H7 (cell line): ENCODE data around the gene PRKACG. TPM values are rescaled to one million over a fixed set of nuclear protein-coding genes. Genes with fewer than 3 reads are reported as not detected.
A peak's percentile ranks its signal among the peaks of the same experiment; 100 is the strongest.
"Not testable (repeated sequence)": the region's sequence is repeated elsewhere in the genome, so short reads cannot be mapped to it uniquely, and the experiment has no call there.

ENCODE experiments used
- DNase-seq: peaks from one replicate; pipeline ENCODE4 v3.0.0; 2012
- H3K27me3 ChIP-seq: 2 replicates; pipeline ENCODE4 v1.6.0; 2011; ENCODE audit warnings: mild to moderate bottlenecking, low read length; ENCODE audit not compliant: control insufficient read depth, insufficient read depth
- H3K36me3 ChIP-seq: replicated peaks from 2 replicates; pipeline ENCODE4 v1.5.1; 2011; ENCODE audit warnings: low read length; ENCODE audit not compliant: control insufficient read depth, insufficient read depth
- H3K4me3 ChIP-seq: 2 replicates; pipeline ENCODE4 v1.5.1; 2011; ENCODE audit warnings: low read depth, mild to moderate bottlenecking, control low read depth, low read length, moderate library complexity; ENCODE audit not compliant: insufficient read depth
- total RNA-seq: library from RNA; depleted of rRNA; stranded (reverse); fragments of >200 nt; shearing (Covaris generic); gene quantifications from 2 replicates; pipeline ENCODE4 v1.2.3, GENCODE V29; 2014; rRNA removed

Gene PRKACG
- total RNA-seq = not detected in 2 replicates

DNA sequence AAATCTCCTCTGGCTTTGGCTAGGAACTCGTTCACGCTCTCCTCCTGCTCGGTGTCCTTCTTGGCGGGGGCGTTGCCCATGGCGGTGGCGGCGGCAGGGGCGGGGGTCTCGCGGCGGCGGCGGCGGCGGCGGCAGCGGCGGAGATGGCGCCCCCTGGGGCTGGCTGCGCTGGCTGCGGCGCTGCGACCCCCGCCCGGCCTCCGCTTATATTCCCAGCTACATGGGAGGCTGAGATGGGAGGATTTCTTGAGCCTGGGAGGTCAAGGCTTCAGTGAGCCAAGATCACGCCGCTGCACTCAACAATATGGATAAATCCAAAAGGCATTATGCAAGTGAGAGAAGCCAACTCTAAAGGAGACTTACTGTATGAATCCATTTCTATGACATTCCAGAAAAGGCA lies at the start of gene PRKACG:
TSS of gene PRKACG (minus strand) at position 101 of the 400 bp plus-strand sequence. CDS start at position 80, 21 bp downstream.
- Histone ChIP-seq H3K27me3 (no peaks in the 10 kb centered on the region), H3K4me3 (no peak within 1 kb of the TSS), H3K36me3 (no peaks in the 10 kb centered on the region)
- no peak for DNase-seq

DNA sequence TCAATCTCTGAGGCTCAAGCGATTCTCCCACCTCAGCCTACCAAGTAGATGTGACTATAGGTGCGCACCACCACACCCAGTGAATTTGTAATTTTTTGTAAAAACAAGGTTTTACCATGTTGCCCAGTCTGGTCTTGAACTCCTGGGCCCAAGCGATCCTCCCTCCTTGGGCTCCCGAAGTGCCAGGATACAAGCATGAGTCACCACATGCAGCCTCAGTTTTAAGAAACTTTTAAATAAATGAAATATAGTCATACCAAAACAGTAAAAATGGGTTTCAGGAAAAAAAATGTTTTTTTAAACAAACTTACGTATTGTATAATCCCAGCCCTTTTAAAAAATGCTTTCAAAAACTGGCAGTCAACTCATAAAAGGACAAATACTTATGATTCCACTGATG lies 48.3 kb upstream of the PRKACG start:
- Histone ChIP-seq H3K36me3 (peaks cover 3% of the 10 kb centered on the region), H3K4me3 (no peak overlapping the region), H3K27me3 (no peaks in the 10 kb centered on the region)
- no peak for DNase-seq

DNA sequence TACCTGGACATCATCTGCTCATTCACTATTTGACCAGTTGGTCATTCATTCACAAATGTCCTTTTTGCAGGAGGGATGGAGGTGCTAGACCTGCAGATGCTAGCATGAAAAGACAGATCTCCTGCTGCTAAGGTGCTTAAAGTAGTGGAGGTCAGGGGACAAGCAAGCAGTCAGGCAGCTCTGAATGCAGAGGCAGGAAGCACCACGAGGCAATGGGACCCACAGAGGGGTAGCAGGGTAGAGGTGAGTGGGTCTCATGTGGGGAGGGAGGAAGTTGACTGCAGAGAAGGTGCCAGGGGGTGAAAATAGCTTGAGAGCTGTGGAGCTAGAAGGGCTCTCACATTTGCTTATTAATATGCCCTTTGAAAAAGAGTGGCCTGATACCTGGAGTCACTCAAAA lies 46.9 kb upstream of the PRKACG start:
- Histone ChIP-seq H3K36me3 (peaks cover 5% of the 10 kb centered on the region), H3K4me3 (no peak overlapping the region), H3K27me3 (no peaks in the 10 kb centered on the region)
- no peak for DNase-seq

DNA sequence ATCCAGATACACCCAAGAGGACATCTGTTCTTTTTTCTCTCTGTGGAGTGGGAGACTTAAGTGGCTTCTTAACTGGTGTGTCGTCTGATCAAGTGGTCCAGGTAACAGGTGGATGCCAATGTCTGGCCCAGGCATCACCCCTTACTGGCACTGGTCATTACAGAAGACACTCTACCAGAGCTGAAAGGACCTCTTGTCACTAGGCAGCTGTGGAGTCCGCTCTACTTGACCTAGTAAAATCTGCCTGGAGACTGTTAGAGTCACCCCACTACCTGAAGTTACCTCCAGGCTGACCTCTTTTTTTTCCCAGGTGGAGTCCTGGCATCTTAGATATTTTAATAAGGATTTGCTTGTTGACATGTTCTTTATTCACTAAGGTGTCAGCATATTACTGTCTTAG lies 44.2 kb upstream of the PRKACG start:
- no peak for DNase-seq
- Histone ChIP-seq H3K36me3 (peaks cover 5% of the 10 kb centered on the region), H3K4me3 (no peak overlapping the region), H3K27me3 (no peaks in the 10 kb centered on the region)

DNA sequence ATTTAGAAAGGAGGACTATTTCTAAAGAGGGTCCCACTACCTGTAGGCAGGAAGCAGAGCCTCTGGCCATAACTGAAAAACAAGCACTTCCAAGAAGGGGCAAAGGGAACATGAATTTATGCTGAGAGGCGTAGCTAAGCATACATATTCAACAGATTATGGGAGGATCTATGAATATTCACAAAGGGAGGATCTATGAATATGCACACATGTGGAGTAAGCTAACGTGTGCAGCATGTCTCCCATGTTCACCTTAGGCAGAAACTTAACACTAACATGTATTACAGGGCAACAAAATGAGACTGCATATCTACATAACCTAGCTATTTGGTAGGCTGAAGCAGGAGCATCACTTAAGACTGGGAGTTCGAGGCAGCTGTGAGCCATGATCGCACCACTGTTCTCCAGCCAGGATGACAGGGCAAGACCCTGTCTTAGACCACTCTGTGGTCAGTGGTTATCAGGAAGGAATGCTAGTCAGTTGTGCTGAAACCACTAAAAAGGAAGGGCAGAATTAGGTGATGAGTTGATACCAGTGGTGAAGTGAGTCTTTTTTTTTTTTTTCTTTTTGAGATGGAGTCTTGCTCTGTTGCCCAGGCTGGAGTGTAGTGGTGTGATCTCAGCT lies 42.4 kb upstream of the PRKACG start:
- H3K27me3 ChIP-seq = no peaks in the 10 kb centered on the region
- H3K4me3 ChIP-seq = no peak overlapping the region
- no peak for DNase-seq
- peaks cover 5% of the 10 kb centered on the region for H3K36me3 ChIP-seq

DNA sequence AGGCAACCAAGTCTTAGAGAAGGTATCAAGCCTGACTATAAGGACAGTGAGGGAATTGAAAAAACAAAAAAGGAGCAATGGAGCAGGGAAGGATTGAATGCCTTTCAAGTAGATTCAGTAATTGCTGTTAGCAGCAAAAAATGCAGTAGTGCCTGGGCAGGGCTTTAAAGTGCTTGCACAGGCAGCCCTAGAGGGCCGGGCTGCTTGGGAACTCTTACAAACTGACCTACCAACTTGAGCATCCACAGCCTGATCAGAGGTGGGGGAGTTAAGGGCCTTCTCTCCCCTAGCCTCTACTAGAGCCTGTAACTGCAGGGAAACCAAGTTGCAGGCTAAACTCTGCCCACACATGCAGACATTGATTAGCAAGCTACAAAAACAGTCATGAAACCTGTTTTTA lies 41.1 kb upstream of the PRKACG start:
- DNase-seq = no peak
- Histone ChIP-seq H3K36me3 (peaks cover 5% of the 10 kb centered on the region), H3K4me3 (no peak overlapping the region), H3K27me3 (no peaks in the 10 kb centered on the region)

DNA sequence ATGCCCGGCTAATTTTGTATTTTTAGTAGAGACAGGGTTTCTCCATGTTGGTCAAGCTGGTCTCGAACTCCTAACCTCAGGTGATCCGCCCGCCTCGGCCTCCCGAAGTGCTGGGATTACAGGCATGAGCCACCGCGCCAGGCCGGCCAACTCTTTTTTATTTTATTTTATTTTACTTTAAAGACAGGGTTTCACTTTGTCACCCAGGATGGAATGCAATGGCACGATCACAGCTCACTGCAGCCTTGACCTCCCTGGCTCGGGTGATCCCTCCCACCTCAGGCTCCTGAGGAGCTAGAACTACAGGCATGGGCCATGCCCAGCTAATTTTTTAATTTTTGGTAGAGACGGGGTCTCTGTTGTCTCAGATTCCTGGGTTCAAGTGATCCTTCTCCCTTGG lies 37.0 kb upstream of the PRKACG start:
- H3K36me3 ChIP-seq, H3K27me3 ChIP-seq, H3K4me3 ChIP-seq, DNase-seq: not testable (repeated sequence)

DNA sequence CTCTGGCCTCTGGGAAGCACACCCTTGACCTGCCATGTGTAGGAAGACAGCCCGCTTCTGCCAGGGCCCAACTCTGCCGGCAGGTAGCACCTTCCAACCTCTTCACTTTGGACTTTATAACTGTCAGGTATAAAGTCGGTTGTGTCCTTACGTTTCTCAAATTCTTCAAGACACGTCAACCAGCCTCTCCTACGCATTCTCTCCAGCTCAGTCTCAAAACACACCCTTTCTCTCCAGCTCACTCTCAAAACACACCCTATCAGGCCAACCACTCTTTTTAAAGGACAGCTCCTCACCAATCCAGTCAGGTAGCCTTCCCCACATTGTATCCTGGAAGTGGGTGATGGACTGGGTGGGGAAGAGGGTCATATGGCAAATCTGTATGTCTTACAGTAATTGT lies 35.2 kb upstream of the PRKACG start:
- Histone ChIP-seq H3K27me3 (no peaks in the 10 kb centered on the region), H3K4me3 (no peak overlapping the region), H3K36me3 (peaks cover 8% of the 10 kb centered on the region)
- no peak for DNase-seq

DNA sequence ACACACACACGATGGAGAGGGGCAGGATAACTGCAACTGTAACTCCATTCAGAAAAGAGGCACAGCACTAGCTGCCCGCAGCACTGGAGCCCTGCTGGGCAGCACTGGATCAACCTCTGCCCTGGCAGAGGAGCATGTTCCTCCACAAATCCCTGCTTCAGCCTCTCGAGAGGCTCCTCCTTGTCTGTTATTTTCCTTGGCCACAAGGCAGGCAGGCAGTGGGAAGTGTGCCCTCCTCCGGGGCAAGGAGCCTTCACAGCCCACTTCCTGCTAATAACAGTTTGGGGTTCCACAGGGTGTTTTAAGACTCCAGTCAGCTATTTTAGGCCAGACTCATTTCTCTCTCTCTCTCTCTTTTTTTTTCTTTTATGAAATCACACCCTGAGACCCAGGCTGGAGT lies 33.5 kb upstream of the PRKACG start:
- Histone ChIP-seq H3K36me3 (peaks cover 8% of the 10 kb centered on the region), H3K4me3 (no peak overlapping the region), H3K27me3 (no peaks in the 10 kb centered on the region)
- DNase-seq = no peak

DNA sequence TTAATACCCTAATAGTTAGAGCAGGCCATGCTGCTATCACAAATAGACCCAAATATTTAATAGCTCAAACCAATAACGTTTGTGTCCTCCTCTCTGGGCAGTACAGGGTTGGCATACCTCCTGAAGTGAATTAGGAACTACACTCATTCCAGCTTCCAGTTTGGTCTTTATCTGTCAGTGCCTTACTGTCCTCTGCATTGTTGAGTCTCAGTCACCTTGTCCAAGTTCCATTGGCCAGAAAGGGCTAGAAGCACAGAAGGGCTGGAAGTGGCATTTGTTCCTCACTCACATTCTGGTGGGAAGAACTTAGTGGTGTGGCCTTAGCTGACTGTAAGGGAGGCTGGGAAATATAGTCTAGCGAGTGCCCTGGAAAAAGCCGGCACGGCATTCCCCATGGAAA lies 32.8 kb upstream of the PRKACG start:
- no peak for DNase-seq
- Histone ChIP-seq H3K36me3 (peaks cover 8% of the 10 kb centered on the region), H3K27me3 (no peaks in the 10 kb centered on the region), H3K4me3 (no peak overlapping the region)

DNA sequence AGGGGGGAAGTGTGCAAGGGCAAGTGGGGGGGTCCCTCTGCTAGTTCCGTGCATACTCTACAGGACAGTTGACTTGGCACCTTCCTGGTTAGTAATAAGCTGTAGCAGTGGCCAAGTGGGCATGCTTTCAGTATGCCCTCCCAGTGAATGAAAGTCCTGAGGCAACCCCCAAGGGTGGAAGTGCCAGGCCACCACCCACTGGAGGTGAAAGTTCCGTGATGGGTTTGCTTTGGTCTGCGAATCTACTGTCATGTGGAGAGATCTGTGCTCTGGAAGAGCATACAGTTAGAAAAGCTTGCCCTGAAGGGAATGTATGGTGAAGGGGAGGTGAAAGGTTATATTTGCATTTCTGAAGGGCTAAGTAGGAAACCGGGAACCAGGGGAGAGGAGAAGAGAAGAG lies 31.9 kb upstream of the PRKACG start:
- Histone ChIP-seq H3K27me3 (no peaks in the 10 kb centered on the region), H3K4me3 (no peak overlapping the region), H3K36me3 (peaks cover 8% of the 10 kb centered on the region)
- DNase-seq = peak; percentile 42

DNA sequence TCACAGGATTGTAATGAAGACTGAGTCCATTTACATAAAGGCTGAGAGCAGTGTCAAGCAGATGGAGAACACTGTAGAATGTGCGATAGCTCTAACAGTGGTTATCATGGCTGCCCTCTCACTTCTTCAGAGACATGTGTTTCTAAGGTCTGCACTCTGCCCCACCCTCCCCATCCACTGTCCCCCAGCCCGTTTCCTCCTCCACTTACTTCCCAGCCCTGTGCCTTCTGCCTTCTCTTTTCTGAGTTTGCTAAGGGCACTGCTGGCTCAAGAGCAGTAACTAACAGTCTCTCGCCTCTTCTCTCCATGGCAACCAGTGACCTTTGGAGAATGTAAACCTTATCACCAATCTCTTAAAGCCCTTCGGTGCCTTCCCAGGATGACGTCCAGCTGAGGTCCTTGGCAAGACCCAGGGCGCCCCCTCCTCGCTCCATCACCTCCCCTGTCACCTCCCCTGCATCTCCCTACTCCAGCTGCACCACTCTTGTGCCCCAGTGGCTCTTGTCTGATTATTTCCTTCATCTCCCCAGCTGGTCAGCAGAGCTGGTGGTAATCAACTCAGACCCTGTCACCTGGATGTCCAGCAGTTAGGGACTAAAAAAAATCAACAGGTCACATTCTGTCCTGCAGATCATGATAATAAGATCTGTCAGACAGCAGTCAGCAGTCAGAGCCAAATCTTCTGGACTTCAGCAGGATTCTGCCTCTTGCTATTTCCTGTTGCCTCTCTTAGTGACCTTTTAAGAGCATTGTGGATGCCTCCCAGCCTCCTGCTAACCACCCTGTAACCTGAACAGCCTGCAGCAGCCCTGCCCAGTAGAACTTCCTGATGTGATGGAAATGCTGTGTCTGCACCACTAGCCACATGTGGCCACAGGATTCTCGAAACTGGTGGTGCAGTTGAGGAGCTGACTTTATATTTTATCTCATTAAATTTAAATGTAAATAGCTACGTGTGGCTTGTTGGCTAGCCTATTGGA lies 30.6 kb upstream of the PRKACG start:
- H3K27me3 ChIP-seq = no peaks in the 10 kb centered on the region
- H3K36me3 ChIP-seq = peaks cover 8% of the 10 kb centered on the region
- no peak overlapping the region for H3K4me3 ChIP-seq
- peak; percentile 55 for DNase-seq

DNA sequence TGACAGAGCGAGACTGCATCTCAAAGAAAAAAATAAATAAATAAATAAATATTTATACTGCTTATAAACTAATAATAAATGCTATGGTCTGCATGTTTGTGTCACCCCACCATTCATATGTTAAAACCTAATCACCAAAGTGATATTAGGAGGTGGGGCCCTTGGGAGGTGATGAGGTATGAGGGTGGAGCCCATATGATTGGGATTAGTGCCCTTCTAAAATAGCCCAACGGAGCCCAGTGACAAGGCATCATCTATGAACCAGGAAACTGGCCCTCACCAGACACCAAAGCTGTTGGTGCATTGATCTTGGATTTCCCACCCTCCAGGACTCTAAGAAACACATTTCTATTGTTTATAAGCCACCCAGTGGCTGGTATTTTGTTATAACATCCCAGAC lies 26.7 kb upstream of the PRKACG start:
- no peak overlapping the region for H3K4me3 ChIP-seq

DNA sequence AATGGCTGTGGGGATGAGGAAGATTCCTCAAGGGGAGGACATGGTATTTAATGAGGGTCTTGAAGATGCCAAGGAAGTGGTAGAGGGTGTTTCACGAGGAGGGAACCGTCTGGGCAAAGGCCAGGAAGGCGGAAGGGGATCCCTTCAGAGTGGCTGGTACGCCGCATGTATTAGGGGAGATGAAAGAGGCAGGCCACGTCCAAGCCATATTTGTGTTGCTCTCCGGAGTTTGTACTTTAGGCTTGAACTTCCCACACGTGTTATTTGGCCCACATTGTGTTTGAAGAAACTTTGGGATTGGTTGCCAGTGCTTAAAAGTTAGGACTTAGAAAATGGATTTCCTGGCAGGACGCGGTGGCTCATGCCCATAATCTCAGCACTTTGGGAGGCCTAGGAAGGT lies 22.9 kb upstream of the PRKACG start:
- no peak for DNase-seq
- H3K27me3 ChIP-seq = no peaks in the 10 kb centered on the region
- no peaks in the 10 kb centered on the region for H3K36me3 ChIP-seq
- H3K4me3 ChIP-seq = peak overlapping the region; percentile 74; the same call in 1 of the 2 replicates

More for the DNA sequence above, 26.7 kb upstream of the PRKACG start:
- no peaks in the 10 kb centered on the region for H3K27me3 ChIP-seq
- DNase-seq = no peak
- no peaks in the 10 kb centered on the region for H3K36me3 ChIP-seq

DNA sequence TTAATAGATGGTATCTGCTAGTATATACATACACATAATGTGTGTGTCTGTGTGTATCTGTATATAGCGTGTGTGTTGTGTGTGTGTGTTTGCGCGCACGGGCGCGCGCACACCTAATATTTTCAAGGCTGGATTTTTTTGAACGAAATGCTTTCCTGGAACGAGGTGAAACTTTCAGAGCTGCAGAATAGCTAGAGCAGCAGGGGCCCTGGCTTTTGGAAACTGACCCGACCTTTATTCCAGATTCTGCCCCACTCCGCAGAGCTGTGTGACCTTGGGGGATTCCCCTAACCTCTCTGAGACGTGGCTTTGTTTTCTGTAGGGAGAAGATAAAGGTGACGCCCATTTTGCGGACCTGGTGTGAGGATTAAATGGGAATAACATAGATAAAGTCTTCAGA lies 22.4 kb upstream of the PRKACG start:
- DNase-seq = peak; percentile 69
- no peaks in the 10 kb centered on the region for H3K36me3 ChIP-seq
- no peaks in the 10 kb centered on the region for H3K27me3 ChIP-seq
- H3K4me3 ChIP-seq = peak overlapping the region; percentile 74
